Putamen (tissue), 1 donor: Measurements from ENCODE around the gene ANKRD28.

ENCODE experiments used
- DNase-seq: peaks from one replicate; pipeline ENCODE4 v3.0.0-alpha.2; 2016; ENCODE audit warnings: low spot score

The ANKRD28 gene

GRCh38 chr3:15664144-15664543 is 133.6 kb downstream of the ANKRD28 start:
- DNase-seq: no peak

GRCh38 chr3:15660055-15660935 is 137.5 kb downstream of the ANKRD28 start:
- DNase-seq: no peak

DNA sequence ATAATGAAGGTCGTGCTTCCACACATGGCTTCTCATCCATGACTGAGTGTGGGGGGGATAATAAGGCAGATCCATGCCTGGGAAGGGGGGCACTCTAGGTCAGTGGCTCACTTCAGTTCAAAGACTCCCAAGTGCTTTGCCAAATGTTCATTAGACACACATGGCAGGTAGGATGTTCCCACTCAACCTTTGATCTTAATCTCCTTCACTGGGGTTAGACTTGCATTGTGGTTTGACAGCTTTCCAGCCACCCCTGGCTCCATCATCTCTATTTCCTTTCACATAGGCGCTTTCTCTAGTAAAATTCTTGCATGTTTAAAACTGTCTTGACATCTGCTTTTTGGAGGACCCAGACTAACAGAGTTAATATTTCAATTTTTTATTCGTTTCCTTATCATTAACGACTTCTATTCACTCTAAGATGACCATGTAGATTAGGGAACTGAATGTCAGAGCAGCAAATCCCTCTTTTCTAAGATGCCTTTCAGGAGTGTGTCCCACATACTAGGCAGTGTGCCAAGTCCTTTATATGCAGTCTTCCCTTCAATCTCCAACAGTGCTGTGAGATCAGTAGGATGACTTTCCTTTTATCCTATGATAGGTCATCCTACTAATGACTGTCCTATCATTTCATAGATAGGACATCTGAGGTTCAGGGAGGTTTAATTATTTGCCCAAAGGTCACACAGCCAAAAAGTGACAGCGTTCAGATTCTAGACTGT is 138.4 kb downstream of the ANKRD28 start:
- DNase-seq: no peak

GRCh38 chr3:15657016-15657415 is 140.8 kb downstream of the ANKRD28 start:
- DNase-seq: no peak

DNA sequence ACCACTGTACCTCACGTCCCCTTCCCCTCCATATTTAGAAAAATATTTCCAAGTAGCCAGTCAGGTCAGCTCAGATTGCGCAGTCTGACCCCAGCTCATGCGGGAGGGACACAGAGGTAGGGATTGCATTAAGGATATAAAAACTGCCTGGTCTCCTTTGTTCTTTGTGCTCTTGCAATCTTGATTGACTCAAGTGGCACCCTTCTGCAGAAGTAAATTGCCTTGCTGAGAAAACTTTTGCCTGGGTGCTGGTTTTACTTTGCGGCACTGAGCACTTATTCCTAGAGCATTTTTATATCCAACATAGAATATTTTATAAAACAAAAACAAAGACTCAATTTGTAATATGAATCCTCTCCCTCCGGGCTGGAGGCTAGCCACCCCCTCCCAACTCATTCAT is 141.4 kb downstream of the ANKRD28 start:
- no peak for DNase-seq

DNA sequence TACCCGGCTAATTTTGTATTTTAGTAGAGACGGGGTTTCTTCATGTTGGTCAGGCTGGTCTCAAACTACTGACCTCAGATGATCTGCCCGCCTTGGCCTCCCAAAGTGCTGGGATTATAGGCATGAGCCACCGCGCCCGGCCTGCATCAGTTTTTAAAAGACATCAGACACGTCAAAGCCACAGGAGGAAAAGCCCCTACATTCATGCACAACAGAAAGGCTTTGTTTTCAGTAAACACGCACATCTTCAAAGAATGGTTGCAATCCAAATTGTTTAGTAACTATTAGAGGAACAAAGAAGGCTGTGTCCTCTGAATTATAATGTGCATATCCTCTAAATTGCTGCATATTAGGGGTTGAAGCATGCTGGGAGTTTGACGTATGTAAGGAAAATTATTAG is 142.9 kb downstream of the ANKRD28 start:
- peak; percentile 89 for DNase-seq

- DNase-seq: no peak
Observed at GRCh38 chr3:15654127-15654526, 143.7 kb downstream of the ANKRD28 start.

GRCh38 chr3:15653321-15653720 is 144.5 kb downstream of the ANKRD28 start:
- no peak for DNase-seq

- no peak for DNase-seq
Observed at GRCh38 chr3:15651396-15651795, 146.4 kb downstream of the ANKRD28 start.

GRCh38 chr3:15649858-15650257 is 147.9 kb downstream of the ANKRD28 start:
- no peak for DNase-seq

DNA sequence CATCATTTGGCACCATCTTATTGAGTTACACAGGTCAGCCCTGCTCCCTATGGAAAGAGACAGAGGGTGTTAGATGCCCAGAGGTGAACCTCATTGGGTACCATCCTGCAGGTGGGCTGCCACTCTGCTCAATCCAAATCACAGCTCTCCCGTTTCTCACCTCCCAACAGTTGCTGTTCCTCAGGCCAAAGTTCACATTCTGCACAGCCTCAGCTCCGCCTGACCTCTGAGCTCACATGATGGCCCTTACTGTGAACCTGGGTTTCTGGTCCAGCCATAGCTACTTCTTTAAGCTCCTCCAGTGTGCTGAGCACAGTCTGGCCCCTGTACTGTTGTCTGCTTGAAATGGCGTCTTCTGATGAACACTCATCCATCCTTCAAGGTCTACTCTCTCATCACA is 148.4 kb downstream of the ANKRD28 start:
- DNase-seq: no peak

- no peak for DNase-seq
Observed at GRCh38 chr3:15647611-15648167, 150.1 kb downstream of the ANKRD28 start.

DNA sequence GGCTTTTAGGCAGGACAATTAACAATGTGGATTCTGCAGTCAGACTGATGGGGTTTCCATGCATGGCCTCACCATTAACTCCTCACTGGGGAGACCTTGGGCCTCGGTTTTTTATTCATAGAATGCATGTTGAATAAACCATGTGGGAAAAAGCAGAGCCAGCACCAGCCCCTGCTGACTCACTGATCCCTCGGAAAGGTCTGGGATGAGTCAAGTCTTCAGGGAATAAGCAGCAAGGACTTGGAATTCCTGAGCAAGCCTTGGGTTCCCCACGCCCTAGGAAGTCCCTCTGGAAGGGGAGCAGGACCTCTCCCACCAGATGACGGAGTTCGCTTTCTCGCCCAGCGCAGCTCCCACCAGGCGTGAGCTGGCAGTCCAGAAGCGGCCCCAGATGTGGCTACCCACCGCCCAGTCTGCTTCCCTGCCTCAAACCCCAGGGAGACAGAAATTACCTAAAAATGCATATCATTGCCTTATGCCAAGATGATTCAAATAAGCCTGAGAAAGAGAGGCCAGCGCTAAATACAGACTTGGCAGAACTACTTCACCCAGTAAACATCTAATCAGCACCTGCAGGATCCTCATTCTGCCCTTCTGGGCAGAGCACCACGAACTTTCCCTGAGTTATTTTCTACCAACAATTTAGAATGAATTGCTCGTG is 150.8 kb downstream of the ANKRD28 start:
- DNase-seq: no peak

GRCh38 chr3:15645740-15646501 is 151.9 kb downstream of the ANKRD28 start:
- DNase-seq: peak; percentile 79

GRCh38 chr3:15645246-15645645 is 152.5 kb downstream of the ANKRD28 start:
- no peak for DNase-seq

- no peak for DNase-seq
Observed at GRCh38 chr3:15638891-15639262, 158.9 kb downstream of the ANKRD28 start.

- DNase-seq: no peak
Observed at GRCh38 chr3:15638193-15638890, 159.4 kb downstream of the ANKRD28 start.

- DNase-seq: no peak
Observed at GRCh38 chr3:15637131-15637951, 160.4 kb downstream of the ANKRD28 start.

- no peak for DNase-seq
Observed at GRCh38 chr3:15636028-15636709, 161.6 kb downstream of the ANKRD28 start.
